Omental fat pad (tissue), 4 donors: ENCODE data around the gene RBMS3. TPM values are rescaled to one million over a fixed set of nuclear protein-coding genes. Genes with fewer than 3 reads are reported as not detected.
"Not testable (repeated sequence)": the region's sequence is repeated elsewhere in the genome, so short reads cannot be mapped to it uniquely, and the experiment has no call there.

Experiments used
- ATAC-seq: fragments of 150-250 bp; one replicate; pipeline ENCODE4 v1.9.1; 2016; ENCODE audit warnings: mild to moderate bottlenecking, moderate library complexity; ENCODE audit not compliant: low FRiP score
- DNase-seq: peaks from one replicate; pipeline ENCODE4 v3.0.0-alpha.2; 2019; ENCODE audit warnings: low spot score
- total RNA-seq, 4 donors: library from RNA; depleted of rRNA; stranded (reverse); fragments of >200 nt; gene quantifications; one replicate each; pipeline ENCODE4 v1.1.0, GENCODE V29; 2016
- TF ChIP-seq, protein P1 (sequence below), 3 donors: fragments of 450-650 bp; IDR thresholded peaks; one replicate each; pipeline ENCODE4 v1.5.1; 2016 to 2017; ENCODE audit warnings: antibody characterized with exemption in 3 of 3, mild to moderate bottlenecking in 3 of 3, moderate library complexity in 2 of 3

The RBMS3 gene
- total RNA-seq, 4 donors from 2014 or later, result 61.5 to 185 (median 120) TPM

DNA sequence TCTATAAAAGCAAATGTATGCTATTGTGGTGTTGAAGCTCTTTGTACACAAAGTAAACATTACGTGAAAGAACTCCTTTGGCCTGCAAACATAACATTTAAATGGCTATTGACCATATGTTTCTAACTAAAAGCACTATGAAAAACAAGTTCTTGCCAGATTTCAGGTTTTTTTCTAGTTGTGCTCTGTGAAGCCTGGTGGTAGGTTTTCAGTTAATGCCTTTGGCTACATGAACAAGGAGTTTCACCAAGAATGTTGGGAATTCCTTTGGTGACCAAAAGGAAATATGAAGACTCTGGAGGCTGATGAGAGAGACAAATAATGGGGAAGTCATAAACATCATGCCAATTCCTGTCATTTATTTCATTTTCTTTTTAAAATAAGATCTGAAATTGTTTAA is 66.0 kb downstream of the RBMS3 start:
- TF ChIP-seq, protein P1, sequence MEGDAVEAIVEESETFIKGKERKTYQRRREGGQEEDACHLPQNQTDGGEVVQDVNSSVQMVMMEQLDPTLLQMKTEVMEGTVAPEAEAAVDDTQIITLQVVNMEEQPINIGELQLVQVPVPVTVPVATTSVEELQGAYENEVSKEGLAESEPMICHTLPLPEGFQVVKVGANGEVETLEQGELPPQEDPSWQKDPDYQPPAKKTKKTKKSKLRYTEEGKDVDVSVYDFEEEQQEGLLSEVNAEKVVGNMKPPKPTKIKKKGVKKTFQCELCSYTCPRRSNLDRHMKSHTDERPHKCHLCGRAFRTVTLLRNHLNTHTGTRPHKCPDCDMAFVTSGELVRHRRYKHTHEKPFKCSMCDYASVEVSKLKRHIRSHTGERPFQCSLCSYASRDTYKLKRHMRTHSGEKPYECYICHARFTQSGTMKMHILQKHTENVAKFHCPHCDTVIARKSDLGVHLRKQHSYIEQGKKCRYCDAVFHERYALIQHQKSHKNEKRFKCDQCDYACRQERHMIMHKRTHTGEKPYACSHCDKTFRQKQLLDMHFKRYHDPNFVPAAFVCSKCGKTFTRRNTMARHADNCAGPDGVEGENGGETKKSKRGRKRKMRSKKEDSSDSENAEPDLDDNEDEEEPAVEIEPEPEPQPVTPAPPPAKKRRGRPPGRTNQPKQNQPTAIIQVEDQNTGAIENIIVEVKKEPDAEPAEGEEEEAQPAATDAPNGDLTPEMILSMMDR (IDR thresholded peaks at IDR 0.05), result no peak
- ATAC-seq, result no peak
- DNase-seq, result no peak

DNA sequence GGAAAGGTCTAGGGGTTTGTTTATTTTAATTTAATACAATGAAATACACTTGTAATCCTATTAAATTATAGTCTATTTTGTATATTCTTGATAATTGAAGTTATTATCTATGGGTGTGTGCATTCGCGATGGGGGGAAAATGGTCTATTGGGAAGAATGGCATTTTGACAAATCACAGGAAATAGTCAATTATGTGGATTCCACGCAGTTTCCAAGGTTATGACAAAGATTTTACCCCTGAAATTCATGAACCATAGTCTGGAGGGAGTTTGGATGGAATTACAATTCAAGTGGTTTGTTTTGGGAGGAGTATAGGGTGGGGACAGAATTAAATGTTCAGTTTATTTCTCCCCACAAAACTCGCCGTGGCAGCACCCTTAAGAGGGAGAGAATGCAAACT is 66.5 kb downstream of the RBMS3 start:
- no peak for ATAC-seq
- DNase-seq, result no peak
- TF ChIP-seq, protein P1 (IDR thresholded peaks at IDR 0.05), result no peak

DNA sequence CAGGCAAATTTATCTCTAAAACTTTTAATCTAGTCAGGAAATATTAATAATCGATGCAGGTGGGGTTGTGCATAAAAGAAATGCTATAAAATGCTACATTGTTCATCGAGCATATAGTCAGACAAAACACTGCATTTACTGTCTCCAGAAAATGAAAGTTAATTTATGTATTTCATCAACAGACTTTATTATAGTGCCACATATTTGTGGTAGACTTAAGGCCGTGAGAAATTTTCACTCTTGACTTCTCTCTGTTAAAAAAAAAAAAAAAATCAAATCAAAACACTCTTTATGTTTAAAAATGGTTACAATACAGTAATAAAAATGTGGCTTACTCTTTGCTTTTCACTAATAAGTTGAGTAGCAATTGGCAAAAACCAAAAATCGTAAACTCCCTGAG is 67.4 kb downstream of the RBMS3 start:
- TF ChIP-seq, protein P1 (IDR thresholded peaks at IDR 0.05), result no peak
- DNase-seq, result no peak
- ATAC-seq, result no peak

DNA sequence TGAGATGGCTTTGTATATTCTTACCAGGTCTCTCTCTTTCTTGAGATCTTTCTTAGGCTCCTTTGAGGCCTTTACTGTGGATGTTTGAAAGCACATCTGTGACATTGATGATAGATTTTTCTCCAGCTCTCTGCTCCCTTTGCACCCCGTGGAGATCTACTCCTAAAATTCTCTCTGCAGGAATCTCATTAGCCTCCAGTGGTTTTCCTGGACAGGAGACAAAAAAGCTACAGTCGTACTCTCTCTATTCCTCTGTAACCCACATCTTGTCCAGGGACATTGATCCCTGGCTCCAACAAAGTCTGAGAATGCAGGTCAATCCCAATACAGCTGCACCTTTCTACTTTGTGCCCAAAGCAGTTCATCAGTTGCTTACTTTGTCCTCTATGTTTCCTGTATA is 68.2 kb downstream of the RBMS3 start:
- no peak for ATAC-seq

DNA sequence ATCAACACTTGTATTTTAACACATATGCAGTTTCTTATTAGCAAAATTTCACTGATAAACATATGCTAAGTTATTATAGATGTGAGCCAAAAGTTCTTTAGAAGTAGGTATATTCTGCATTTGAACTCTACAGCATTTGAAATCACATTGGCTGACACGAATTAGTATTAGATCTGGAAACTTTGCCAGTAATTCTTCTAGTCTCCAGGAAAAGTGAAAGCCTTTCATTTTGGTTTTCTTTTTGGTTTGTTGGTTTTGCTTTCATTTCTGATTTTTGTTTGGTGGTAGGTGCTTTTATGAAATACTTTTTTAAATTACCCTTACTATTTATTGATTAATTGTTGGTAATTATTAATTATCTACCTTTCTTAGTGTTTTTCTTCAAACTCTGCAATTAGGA is 72.9 kb downstream of the RBMS3 start:
- ATAC-seq (no peak), DNase-seq (no peak)
- TF ChIP-seq, protein P1 (IDR thresholded peaks at IDR 0.05), result no peak

More for the DNA sequence above, 68.2 kb downstream of the RBMS3 start:
- no peak for DNase-seq
- TF ChIP-seq, protein P1 (IDR thresholded peaks at IDR 0.05), result no peak

DNA sequence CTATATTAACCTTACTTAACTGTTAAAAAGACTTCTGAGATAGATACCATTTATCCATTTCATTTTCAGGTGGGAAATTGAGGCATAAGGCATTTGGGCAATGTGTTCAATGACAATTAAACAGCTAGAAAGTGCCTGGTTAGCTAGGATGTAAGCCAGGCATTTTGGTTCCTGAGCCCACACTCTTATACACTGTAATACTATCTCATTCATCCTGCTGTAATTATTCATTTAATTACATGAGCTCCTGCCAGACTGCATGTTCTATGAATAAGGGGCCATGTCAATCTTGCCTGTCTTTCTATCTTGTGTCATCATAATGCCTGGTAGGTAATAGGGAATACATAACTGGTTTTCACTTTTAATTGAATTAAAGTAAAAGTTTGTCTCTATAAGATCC is 74.0 kb downstream of the RBMS3 start:
- TF ChIP-seq, protein P1 (IDR thresholded peaks at IDR 0.05), result no peak

DNA sequence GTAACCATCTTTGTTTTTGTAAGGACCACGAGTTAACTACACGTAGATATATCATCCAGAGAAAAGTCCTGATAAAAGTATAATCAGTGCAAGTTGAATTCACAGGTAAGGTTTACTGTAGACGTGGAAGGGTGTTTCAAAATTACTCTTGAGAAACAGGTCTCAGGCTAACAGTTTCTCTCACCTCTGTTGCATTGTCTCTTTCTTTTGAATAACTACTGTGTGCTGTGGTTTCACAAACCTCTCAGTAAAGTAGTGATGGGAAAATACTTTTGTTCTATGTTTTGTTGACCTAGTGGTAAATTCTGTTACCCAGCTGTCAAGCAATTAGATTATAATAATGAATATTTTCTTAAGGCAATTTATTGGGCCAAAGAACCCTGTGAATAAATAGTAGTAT is 75.2 kb downstream of the RBMS3 start:
- no peak for ATAC-seq
- no peak for DNase-seq
- TF ChIP-seq, protein P1 (IDR thresholded peaks at IDR 0.05), result no peak

More for the DNA sequence above, 74.0 kb downstream of the RBMS3 start:
- DNase-seq (no peak), ATAC-seq (no peak)

DNA sequence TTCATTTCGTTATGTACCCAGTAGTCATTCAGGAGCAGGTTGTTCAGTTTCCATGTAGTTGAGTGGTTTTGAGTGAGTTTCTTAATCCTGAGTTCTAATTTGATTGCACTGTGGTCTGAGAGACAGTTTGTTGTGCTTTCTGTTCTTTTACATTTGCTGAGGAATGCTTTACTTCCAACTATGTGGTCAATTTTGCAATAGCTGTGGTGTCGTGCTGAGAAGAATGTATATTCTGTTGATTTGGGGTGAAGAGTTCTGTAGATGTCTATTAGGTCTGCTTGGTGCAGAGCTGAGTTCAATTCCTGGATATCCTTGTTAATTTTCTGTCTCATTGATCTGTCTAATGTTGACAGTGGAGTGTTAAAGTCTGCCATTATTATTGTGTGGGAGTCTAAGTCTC is 79.4 kb downstream of the RBMS3 start:
- ATAC-seq, DNase-seq: not testable (repeated sequence)
